ENCODE data around the gene G6PC3. TPM values are rescaled to one million over a fixed set of nuclear protein-coding genes. Genes with fewer than 3 reads are reported as not detected.

G6PC3 gene
- total and polyA plus RNA-seq, 2 of the 4 experiments (the other 2 are of a cell fraction) = 20.4 to 107 TPM

DNA sequence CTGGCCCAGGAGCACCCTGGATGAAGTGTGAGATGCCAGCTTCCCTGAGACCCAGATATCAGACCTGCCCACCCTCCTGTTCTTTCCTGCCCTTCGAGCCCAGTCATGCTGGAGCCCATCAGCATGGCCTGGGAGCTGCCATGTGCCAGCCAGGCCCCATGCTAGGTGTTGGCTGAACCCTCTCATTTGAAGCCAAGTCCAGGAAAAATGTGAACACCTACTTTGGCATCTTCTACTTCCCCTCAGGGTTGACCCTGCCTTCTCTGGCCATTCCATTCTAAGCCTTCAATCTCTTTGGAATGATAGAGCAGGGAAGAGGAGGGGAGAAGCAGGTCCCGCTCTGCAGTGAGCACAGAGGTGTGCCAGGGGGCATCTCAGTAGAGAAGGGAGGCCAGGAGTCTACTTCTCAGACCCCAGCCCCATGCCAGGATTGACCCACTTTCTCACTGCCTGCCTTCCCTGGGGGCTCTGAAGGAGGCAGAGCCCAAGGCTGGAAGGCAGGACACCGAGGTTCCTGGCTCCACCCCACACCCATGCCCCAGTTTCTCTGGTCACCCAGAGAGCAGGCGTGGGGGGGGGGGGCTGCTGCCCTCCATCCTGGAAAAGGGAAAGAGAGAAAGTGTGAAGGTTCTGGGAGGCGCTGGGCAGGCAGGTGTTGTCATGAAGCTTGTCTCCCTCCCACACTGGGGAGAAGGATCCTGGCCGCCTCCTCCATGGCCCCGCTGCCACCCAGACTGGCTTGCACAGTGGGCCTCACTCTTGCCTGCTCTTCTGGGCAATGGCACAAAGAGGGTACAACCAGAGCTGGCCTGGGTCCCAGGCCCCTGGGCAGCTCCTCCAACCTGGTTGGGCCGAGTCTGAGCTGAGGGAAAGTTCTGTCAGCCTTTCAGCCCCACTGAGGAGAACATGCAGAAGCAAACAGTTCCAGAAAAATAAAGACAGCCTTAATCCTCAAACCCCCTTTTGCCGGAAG is 43.6 kb downstream of the G6PC3 start:
- H2AFZ ChIP-seq (replicated peaks; ENCODE audit: low read length, poor library complexity) = no peak overlapping the region
- H2BK5ac ChIP-seq (ENCODE audit: low read depth, low read length, poor library complexity, severe bottlenecking) = no peak overlapping the region
- no peak overlapping the region for H3K9ac ChIP-seq (ENCODE audit: low read depth, low read length)
- 80% methylated on average over 1 of the region's 9 CpGs; no CpG with 5 or more reads in 1 of the 2 experiments for WGBS, 2 experiments (ENCODE audit: extremely low coverage in 2 of 2, insufficient read length in 1 of 2)
- in situ Hi-C loops (cut with MboI; ENCODE audit: low sequenced_read_pairs) (no loop called here), intact Hi-C loops (cut with micrococcal nuclease) (loop anchor here (2.0 kb wide), 1 partner anchor 169 kb away; no protein-coding TSS in a partner anchor), dilution Hi-C loops (cut with HindIII; ENCODE audit: low sequenced_read_pairs, unreplicated experiment) (no loop called here)
- peak overlapping the region; percentile 42 for H2AK9ac ChIP-seq (replicated peaks; ENCODE audit: low read depth, low read length, poor library complexity)
- H3K23ac ChIP-seq (ENCODE audit: low read depth, low read length) = no peak overlapping the region
- ATAC-seq (ENCODE audit: low read depth) = no peak
- H3K9me1 ChIP-seq (ENCODE audit: insufficient read depth, low read length) = peaks cover 10% of the 10 kb centered on the region
- H3K36me3 ChIP-seq (ENCODE audit: control insufficient read depth, insufficient read depth, low read length) = peaks cover 2% of the 10 kb centered on the region; the same call in 1 of the 2 replicates
- no peak overlapping the region for H2BK20ac ChIP-seq (ENCODE audit: low read depth, low read length)
- CTCF ChIA-PET = interaction anchor here (0.6 to 1.6 kb wide), 2 partner anchors 73 to 76 kb away, joined by 3 to 7 read pairs; no protein-coding TSS in a partner anchor
- H2BK15ac ChIP-seq (ENCODE audit: low read depth, low read length) = no peak overlapping the region
- H3K56ac ChIP-seq (ENCODE audit: extremely low read depth, insufficient read depth, low read length) = no peak overlapping the region
- no peak overlapping the region for H2AK5ac ChIP-seq (ENCODE audit: low read depth, low read length)
- no TSS peak for BruUV-seq (replicated peaks)
- peaks cover 14 to 89% of the 10 kb centered on the region in 2 experiments; a peak in 3 of 4 replicates for H3K79me1 ChIP-seq (ENCODE audit: low read depth in 1 of 2, low read length in 2 of 2)
- no peak overlapping the region for H3K4me3 ChIP-seq (ENCODE audit: insufficient read depth, low read depth, low read length)
- no peak overlapping the region for H3K18ac ChIP-seq (ENCODE audit: low read depth, low read length)
- H3K4me2 ChIP-seq (ENCODE audit: low read depth, low read length) = no peak overlapping the region
- peaks cover 27% of the 10 kb centered on the region for H3K4me1 ChIP-seq (ENCODE audit: control insufficient read depth, insufficient read depth, low read length)
- H4K8ac ChIP-seq (ENCODE audit: low read depth in 2 of 2, low read length in 2 of 2) = no peak overlapping the region
- H4K5ac ChIP-seq (ENCODE audit: low read depth, low read length) = no peak overlapping the region
- no peaks in the 10 kb centered on the region for H3K9me3 ChIP-seq (ENCODE audit: control insufficient read depth, insufficient read depth, low read length)
- DNase-seq = no peak
- H4K20me1 ChIP-seq (ENCODE audit: insufficient read depth, low read length) = peaks cover 26% of the 10 kb centered on the region
- no peak overlapping the region for H3K27ac ChIP-seq (ENCODE audit: insufficient read depth, low read length)
- H3K27me3 ChIP-seq (ENCODE audit: control insufficient read depth, insufficient read depth, low read length) = no peaks in the 10 kb centered on the region
- no peak overlapping the region for H2BK120ac ChIP-seq (ENCODE audit: low read depth, low read length)
- H3K14ac ChIP-seq (replicated peaks; ENCODE audit: low read depth, low read length) = 0 out of 2 replicates have a peak overlapping the region, but pooled peaks have one; percentile 32
- peak overlapping the region; percentile 0; the same call in 1 of the 2 replicates for H3K4ac ChIP-seq (ENCODE audit: low read depth, low read length)
- POLR2A ChIA-PET (ENCODE audit: unreplicated experiment) = no interaction called here
- H4K91ac ChIP-seq (ENCODE audit: insufficient read depth, low read depth, low read length) = no peak overlapping the region
- no peak for TF ChIP-seq POLR2A (IDR thresholded peaks at IDR 0.05; ENCODE audit: low read depth, low read length)
- TF ChIP-seq RAD21 (IDR thresholded peaks at IDR 0.05; ENCODE audit: low read length) = no peak
- TF ChIP-seq, protein P1, sequence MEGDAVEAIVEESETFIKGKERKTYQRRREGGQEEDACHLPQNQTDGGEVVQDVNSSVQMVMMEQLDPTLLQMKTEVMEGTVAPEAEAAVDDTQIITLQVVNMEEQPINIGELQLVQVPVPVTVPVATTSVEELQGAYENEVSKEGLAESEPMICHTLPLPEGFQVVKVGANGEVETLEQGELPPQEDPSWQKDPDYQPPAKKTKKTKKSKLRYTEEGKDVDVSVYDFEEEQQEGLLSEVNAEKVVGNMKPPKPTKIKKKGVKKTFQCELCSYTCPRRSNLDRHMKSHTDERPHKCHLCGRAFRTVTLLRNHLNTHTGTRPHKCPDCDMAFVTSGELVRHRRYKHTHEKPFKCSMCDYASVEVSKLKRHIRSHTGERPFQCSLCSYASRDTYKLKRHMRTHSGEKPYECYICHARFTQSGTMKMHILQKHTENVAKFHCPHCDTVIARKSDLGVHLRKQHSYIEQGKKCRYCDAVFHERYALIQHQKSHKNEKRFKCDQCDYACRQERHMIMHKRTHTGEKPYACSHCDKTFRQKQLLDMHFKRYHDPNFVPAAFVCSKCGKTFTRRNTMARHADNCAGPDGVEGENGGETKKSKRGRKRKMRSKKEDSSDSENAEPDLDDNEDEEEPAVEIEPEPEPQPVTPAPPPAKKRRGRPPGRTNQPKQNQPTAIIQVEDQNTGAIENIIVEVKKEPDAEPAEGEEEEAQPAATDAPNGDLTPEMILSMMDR (conservative IDR thresholded peaks at IDR 0.05; ENCODE audit: low read depth, low read length) = no peak
- no peak for TF ChIP-seq FOS (IDR thresholded peaks at IDR 0.05; ENCODE audit: low read depth, low read length)
- TF ChIP-seq, protein P2, sequence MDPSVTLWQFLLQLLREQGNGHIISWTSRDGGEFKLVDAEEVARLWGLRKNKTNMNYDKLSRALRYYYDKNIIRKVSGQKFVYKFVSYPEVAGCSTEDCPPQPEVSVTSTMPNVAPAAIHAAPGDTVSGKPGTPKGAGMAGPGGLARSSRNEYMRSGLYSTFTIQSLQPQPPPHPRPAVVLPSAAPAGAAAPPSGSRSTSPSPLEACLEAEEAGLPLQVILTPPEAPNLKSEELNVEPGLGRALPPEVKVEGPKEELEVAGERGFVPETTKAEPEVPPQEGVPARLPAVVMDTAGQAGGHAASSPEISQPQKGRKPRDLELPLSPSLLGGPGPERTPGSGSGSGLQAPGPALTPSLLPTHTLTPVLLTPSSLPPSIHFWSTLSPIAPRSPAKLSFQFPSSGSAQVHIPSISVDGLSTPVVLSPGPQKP (IDR thresholded peaks at IDR 0.05; ENCODE audit: borderline replicate concordance, low read depth, low read length) = no peak
- no peak for TF ChIP-seq NFE2L2 (IDR thresholded peaks at IDR 0.05; ENCODE audit: low read depth, low read length)
- TF ChIP-seq CEBPB (IDR thresholded peaks at IDR 0.05; ENCODE audit: low read depth, low read length) = no peak
- TF ChIP-seq RCOR1 (IDR thresholded peaks at IDR 0.05; ENCODE audit: insufficient replicate concordance, low read length) = no peak
- no peak for TF ChIP-seq MAFK (IDR thresholded peaks at IDR 0.05; ENCODE audit: low read depth, low read length)
- no peak for TF ChIP-seq SMC3 (IDR thresholded peaks at IDR 0.05; ENCODE audit: low read depth, low read length)
- TF ChIP-seq MXI1 (IDR thresholded peaks at IDR 0.05; ENCODE audit: borderline replicate concordance, low read depth, low read length) = no peak
- TF ChIP-seq MAZ (IDR thresholded peaks at IDR 0.05; ENCODE audit: borderline replicate concordance, low read depth, low read length) = no peak
- TF ChIP-seq, protein P3, sequence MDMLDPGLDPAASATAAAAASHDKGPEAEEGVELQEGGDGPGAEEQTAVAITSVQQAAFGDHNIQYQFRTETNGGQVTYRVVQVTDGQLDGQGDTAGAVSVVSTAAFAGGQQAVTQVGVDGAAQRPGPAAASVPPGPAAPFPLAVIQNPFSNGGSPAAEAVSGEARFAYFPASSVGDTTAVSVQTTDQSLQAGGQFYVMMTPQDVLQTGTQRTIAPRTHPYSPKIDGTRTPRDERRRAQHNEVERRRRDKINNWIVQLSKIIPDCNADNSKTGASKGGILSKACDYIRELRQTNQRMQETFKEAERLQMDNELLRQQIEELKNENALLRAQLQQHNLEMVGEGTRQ (IDR thresholded peaks at IDR 0.05; ENCODE audit: low read depth, low read length) = no peak

Measured in IMR-90 (cell line).